GM19351 (cell line): Measurements from ENCODE around the gene UROS.
A peak's percentile ranks its signal among the peaks of the same experiment; 100 is the strongest.

Experiments
- ATAC-seq: cut with Tn5 transposase; IDR thresholded peaks from one replicate; pipeline ENCODE4 v1.9.1; 2021; ENCODE audit warnings: mild to moderate bottlenecking, moderate library complexity; ENCODE audit not compliant: unreplicated experiment

Gene UROS

GRCh38 chr10:125795128-125795527 is 27.9 kb downstream of the UROS start:
- no peak for ATAC-seq

- ATAC-seq: no peak
Measured at GRCh38 chr10:125792342-125793300, 30.4 kb downstream of the UROS start.

- ATAC-seq: no peak
Measured at GRCh38 chr10:125788156-125789034, 34.7 kb downstream of the UROS start.

GRCh38 chr10:125785791-125786190 is 37.3 kb downstream of the UROS start:
- ATAC-seq: no peak

- peak; percentile 87 for ATAC-seq
Measured at GRCh38 chr10:125783957-125784356, 39.1 kb downstream of the UROS start.

- no peak for ATAC-seq
Measured at GRCh38 chr10:125783408-125783807, 39.6 kb downstream of the UROS start.

- ATAC-seq: no peak
Measured at GRCh38 chr10:125782616-125783015, 40.4 kb downstream of the UROS start.

GRCh38 chr10:125782054-125782453 is 41.0 kb downstream of the UROS start:
- no peak for ATAC-seq

- ATAC-seq: no peak
Measured at GRCh38 chr10:125781374-125781773, 41.7 kb downstream of the UROS start.

- ATAC-seq: no peak
Measured at GRCh38 chr10:125779403-125780327, 43.4 kb downstream of the UROS start.

GRCh38 chr10:125778556-125778955 is 44.5 kb downstream of the UROS start:
- no peak for ATAC-seq

GRCh38 chr10:125777806-125778205 is 45.3 kb downstream of the UROS start:
- no peak for ATAC-seq

GRCh38 chr10:125775491-125776106 is 47.5 kb downstream of the UROS start, which contains the start of gene MMP21:
Gene MMP21, minus strand, starts transcription at chr10:125775821. Its CDS starts 0 bp downstream, at chr10:125775821.
- no peak for ATAC-seq

GRCh38 chr10:125774581-125775191 is 48.4 kb downstream of the UROS start:
- ATAC-seq: no peak

- ATAC-seq: no peak
Measured at GRCh38 chr10:125773687-125774543, 49.1 kb downstream of the UROS start.

- ATAC-seq: no peak
Measured at GRCh38 chr10:125772864-125773180, 50.2 kb downstream of the UROS start.

GRCh38 chr10:125772112-125772863 is 50.8 kb downstream of the UROS start:
- ATAC-seq: no peak

GRCh38 chr10:125770844-125771243 is 52.2 kb downstream of the UROS start:
- no peak for ATAC-seq
